ENCODE measurements around the gene GIMAP6.
"Not testable (repeated sequence)": the region's sequence is repeated elsewhere in the genome, so short reads cannot be mapped to it uniquely, and the experiment has no call there.

Gene GIMAP6

GRCh38 chr7:150585199-150585598 lies 47.0 kb downstream of the GIMAP6 start:
- no peak for DNase-seq (ENCODE audit: low read depth)

- DNase-seq (ENCODE audit: low read depth), result no peak
Measured at GRCh38 chr7:150580638-150581394, 51.4 kb downstream of the GIMAP6 start.

GRCh38 chr7:150579979-150580637 lies 52.1 kb downstream of the GIMAP6 start:
- DNase-seq (ENCODE audit: low read depth), result not testable (repeated sequence)

Measured in fibroblast of gingiva (primary cell).